ENCODE measurements around the gene KRTAP16-1. TPM values are rescaled to one million over a fixed set of nuclear protein-coding genes. Genes with fewer than 3 reads are reported as not detected.

Gene KRTAP16-1
- total and polyA plus RNA-seq, 2 of the 8 experiments (the other 6 are each of a cell fraction or from before 2014, with no cell fraction given), result not detected

DNA sequence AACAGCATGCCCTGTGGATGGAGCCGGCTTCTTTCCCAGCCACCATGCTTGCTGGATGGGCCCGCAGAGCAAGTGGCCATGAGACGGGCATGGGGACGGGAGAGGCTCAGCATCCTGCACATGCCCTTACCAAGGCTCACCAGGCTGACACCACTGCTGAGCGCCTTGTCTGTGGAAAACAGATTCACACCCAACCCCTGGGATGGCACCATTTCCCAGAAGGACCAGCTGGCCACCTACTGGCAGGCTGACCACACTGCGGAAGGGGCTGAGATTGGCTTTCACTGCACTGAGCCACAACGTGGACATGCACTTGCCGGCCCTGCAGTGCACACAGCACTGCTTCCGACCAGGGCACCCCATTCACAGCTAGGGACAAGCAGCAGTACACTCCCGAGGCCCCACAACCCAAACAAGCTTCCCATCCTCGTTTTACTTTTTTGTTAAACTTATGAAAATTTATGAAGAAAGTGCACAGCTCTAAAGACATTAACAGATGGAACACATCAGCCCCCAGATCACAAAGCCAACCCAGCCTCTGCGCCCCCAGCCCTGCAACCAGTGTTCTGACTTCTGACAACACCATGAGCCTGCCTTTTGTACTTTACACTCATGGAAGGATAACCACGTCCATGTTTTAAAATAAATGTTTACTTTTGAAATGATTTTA is 20.3 kb upstream of the KRTAP16-1 start:
- DNase-seq (ENCODE audit: low read depth in 1 of 2, low spot score in 2 of 2), result peak; percentile 27 to 78
- no peak overlapping the region for H3K23ac ChIP-seq (ENCODE audit: insufficient read length)
- FAIRE-seq, result peak; percentile 66
- no peak overlapping the region for H2BK12ac ChIP-seq (ENCODE audit: low read depth, low read length)
- H2BK15ac ChIP-seq (ENCODE audit: low read length), result no peak overlapping the region
- no peak overlapping the region for H3K18ac ChIP-seq (ENCODE audit: extremely low read depth, low read length)
- no peak overlapping the region for H2BK5ac ChIP-seq (ENCODE audit: low read depth, low read length)
- no peak overlapping the region for H3K14ac ChIP-seq (ENCODE audit: insufficient read length)
- no peak overlapping the region; the same call in 1 of the 2 replicates for H2AK5ac ChIP-seq (ENCODE audit: low read depth, low read length)
- no peaks in the 10 kb centered on the region for H3K23me2 ChIP-seq (ENCODE audit: low read depth, low read length)
- H4K5ac ChIP-seq (ENCODE audit: insufficient read length, low read depth, low read length), result no peak overlapping the region
- no peaks in the 10 kb centered on the region for H3K27me3 ChIP-seq (replicated peaks in 1 of 4; ENCODE audit: control insufficient read depth in 3 of 4, extremely low read depth in 1 of 4, insufficient read depth in 3 of 4, low read length in 3 of 4)
- no peak overlapping the region for H3K9ac ChIP-seq (replicated peaks in 1 of 4; ENCODE audit: extremely low read depth in 1 of 4, low read depth in 3 of 4, low read length in 3 of 4)
- H3K79me1 ChIP-seq (ENCODE audit: low read depth, low read length), result no peaks in the 10 kb centered on the region
- H3K4me1 ChIP-seq (replicated peaks in 1 of 4; ENCODE audit: control insufficient read depth in 3 of 4, insufficient read depth in 4 of 4, low read length in 3 of 4), result no peaks in the 10 kb centered on the region; a peak in 1 of 7 replicates
- H4K8ac ChIP-seq (ENCODE audit: extremely low read depth, insufficient read depth, low read length), result no peak overlapping the region; the same call in 1 of the 2 replicates
- no peak overlapping the region for H2BK20ac ChIP-seq (ENCODE audit: low read length)
- H3K4me2 ChIP-seq (ENCODE audit: insufficient read depth in 1 of 2, low read depth in 2 of 2, low read length in 2 of 2), result no peak overlapping the region
- POLR2A ChIA-PET (ENCODE audit: partially characterized antibody), result interaction anchor here (0.6 kb wide), 1 partner anchor 424 kb away, joined by 3 read pairs; no protein-coding TSS in a partner anchor
- no peak overlapping the region for H3K27ac ChIP-seq (ENCODE audit: low read depth, low read length)
- no peaks in the 10 kb centered on the region for H3K36me3 ChIP-seq (ENCODE audit: control insufficient read depth in 2 of 4, insufficient read depth in 4 of 4, low read length in 3 of 4)
- TF ChIP-seq YY1 (IDR thresholded peaks at IDR 0.05; ENCODE audit: low read depth, low read length) (peak; percentile 44; the same call in 1 of the 2 replicates), BRCA1 (IDR thresholded peaks at IDR 0.05; ENCODE audit: low read depth, low read length) (no peak), CREB1 (IDR thresholded peaks at IDR 0.05) (no peak), ZNF274 (IDR thresholded peaks at IDR 0.05; ENCODE audit: borderline replicate concordance, extremely low read depth, low read length) (no peak), GABPA (IDR thresholded peaks at IDR 0.05; ENCODE audit: borderline replicate concordance, insufficient read depth, low read length) (no peak), RAD21 (IDR thresholded peaks at IDR 0.05 in 1 of 2, conservative IDR thresholded peaks at IDR 0.05 in 1 of 2; ENCODE audit: low read depth in 2 of 2, low read length in 2 of 2) (peak; percentile 83 to 88)
- TF ChIP-seq, protein P1, sequence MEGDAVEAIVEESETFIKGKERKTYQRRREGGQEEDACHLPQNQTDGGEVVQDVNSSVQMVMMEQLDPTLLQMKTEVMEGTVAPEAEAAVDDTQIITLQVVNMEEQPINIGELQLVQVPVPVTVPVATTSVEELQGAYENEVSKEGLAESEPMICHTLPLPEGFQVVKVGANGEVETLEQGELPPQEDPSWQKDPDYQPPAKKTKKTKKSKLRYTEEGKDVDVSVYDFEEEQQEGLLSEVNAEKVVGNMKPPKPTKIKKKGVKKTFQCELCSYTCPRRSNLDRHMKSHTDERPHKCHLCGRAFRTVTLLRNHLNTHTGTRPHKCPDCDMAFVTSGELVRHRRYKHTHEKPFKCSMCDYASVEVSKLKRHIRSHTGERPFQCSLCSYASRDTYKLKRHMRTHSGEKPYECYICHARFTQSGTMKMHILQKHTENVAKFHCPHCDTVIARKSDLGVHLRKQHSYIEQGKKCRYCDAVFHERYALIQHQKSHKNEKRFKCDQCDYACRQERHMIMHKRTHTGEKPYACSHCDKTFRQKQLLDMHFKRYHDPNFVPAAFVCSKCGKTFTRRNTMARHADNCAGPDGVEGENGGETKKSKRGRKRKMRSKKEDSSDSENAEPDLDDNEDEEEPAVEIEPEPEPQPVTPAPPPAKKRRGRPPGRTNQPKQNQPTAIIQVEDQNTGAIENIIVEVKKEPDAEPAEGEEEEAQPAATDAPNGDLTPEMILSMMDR (IDR thresholded peaks at IDR 0.05; ENCODE audit: control extremely low read depth in 1 of 3, insufficient read depth in 1 of 3, low read depth in 1 of 3, low read length in 3 of 3), result peak; percentile 86 to 97 (median 95)
- TF ChIP-seq, protein P2, sequence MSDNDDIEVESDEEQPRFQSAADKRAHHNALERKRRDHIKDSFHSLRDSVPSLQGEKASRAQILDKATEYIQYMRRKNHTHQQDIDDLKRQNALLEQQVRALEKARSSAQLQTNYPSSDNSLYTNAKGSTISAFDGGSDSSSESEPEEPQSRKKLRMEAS (IDR thresholded peaks at IDR 0.05), result peak; percentile 40
- WGBS, 2 experiments (ENCODE audit: extremely low coverage in 1 of 2, insufficient coverage in 1 of 2, insufficient read length in 1 of 2, insufficient replicate concordance in 2 of 2, low coverage in 1 of 2, low lambda C conversion rate in 2 of 2, missing lambda C conversion rate in 1 of 2), result 74% methylated on average over 13 of the region's 13 CpGs; no CpG with 5 or more reads in 1 of the 2 experiments
- CTCF ChIA-PET (ENCODE audit: partially characterized antibody), result interaction anchor here (0.6 to 5.8 kb wide), 34 partner anchors 7 to 502 kb away, joined by 3 to 27 read pairs (median 4); partner anchors contain the start of genes KRT33A, KRT34, KRTAP17-1 and KRTAP29-1
- no peaks in the 10 kb centered on the region for H3K9me3 ChIP-seq (ENCODE audit: insufficient read depth in 2 of 2, low read depth in 1 of 2, low read length in 1 of 2)
- H4K20me1 ChIP-seq (replicated peaks in 1 of 2; ENCODE audit: control insufficient read depth in 1 of 2, insufficient read depth in 2 of 2, low read length in 2 of 2), result no peaks in the 10 kb centered on the region
- no peak overlapping the region for H2BK120ac ChIP-seq (replicated peaks; ENCODE audit: low read depth, low read length)
- no peaks in the 10 kb centered on the region for H3K79me2 ChIP-seq (ENCODE audit: control insufficient read depth in 1 of 2, insufficient read depth in 2 of 2, low read length in 2 of 2)
- no peak overlapping the region for H3K4me3 ChIP-seq (ENCODE audit: extremely low read depth in 1 of 4, insufficient read depth in 2 of 4, low read depth in 3 of 4, low read length in 4 of 4)
- H2AFZ ChIP-seq (ENCODE audit: low read length), result 0 out of 2 replicates have a peak overlapping the region, but pooled peaks have one; percentile 31
- no peak overlapping the region for H3K56ac ChIP-seq (replicated peaks; ENCODE audit: insufficient read length, low read depth, low read length)
- H3K4ac ChIP-seq (replicated peaks; ENCODE audit: insufficient read length, low read depth, low read length), result no peak overlapping the region
- no peak overlapping the region for H4K91ac ChIP-seq (replicated peaks; ENCODE audit: insufficient read length, low read length)
